Activated CD4-positive, CD25-positive, alpha-beta regulatory T cell treated with anti-CD3 and anti-CD28 coated beads, Interleukin-2, amount 50 U/mL, for 72 hours (primary cell): ENCODE results near the gene UGT1A5.
"Not testable (repeated sequence)": the region's sequence is repeated elsewhere in the genome, so short reads cannot be mapped to it uniquely, and the experiment has no call there.

Experiments
- DNase-seq: peaks from one replicate; pipeline ENCODE4 v3.0.0; 2021

UGT1A5 gene

GRCh38 chr2:233747283-233747544 lies 34.5 kb downstream of the UGT1A5 start:
- no peak for DNase-seq

- DNase-seq: not testable (repeated sequence)
Observed at GRCh38 chr2:233750689-233751088, 38.0 kb downstream of the UGT1A5 start.

- DNase-seq: not testable (repeated sequence)
Observed at GRCh38 chr2:233751212-233752009, 38.7 kb downstream of the UGT1A5 start.

- DNase-seq: no peak
Observed at GRCh38 chr2:233754872-233755611, 42.3 kb downstream of the UGT1A5 start.

GRCh38 chr2:233756429-233757081 lies 43.8 kb downstream of the UGT1A5 start:
- no peak for DNase-seq

- DNase-seq: no peak
Observed at GRCh38 chr2:233758141-233758540, 45.4 kb downstream of the UGT1A5 start.

GRCh38 chr2:233758849-233759248 lies 46.1 kb downstream of the UGT1A5 start:
- DNase-seq: no peak

- DNase-seq: no peak
Observed at GRCh38 chr2:233760043-233760442, 47.3 kb downstream of the UGT1A5 start, which contains the start of gene UGT1A1. TSS of gene UGT1A1 (plus strand) at chr2:233760270. CDS start at chr2:233760288, 18 bp downstream.

- DNase-seq: no peak
Observed at GRCh38 chr2:233761040-233761769, 48.5 kb downstream of the UGT1A5 start.

GRCh38 chr2:233764264-233764663 lies 51.6 kb downstream of the UGT1A5 start:
- DNase-seq: no peak

GRCh38 chr2:233764761-233765160 lies 52.1 kb downstream of the UGT1A5 start:
- no peak for DNase-seq

GRCh38 chr2:233766416-233766815 lies 53.7 kb downstream of the UGT1A5 start:
- DNase-seq: no peak

GRCh38 chr2:233768076-233768475 lies 55.4 kb downstream of the UGT1A5 start:
- no peak for DNase-seq

- no peak for DNase-seq
Observed at GRCh38 chr2:233769260-233769659, 56.6 kb downstream of the UGT1A5 start.

GRCh38 chr2:233772153-233772552 lies 59.4 kb downstream of the UGT1A5 start:
- DNase-seq: no peak

GRCh38 chr2:233772583-233772982 lies 59.9 kb downstream of the UGT1A5 start:
- DNase-seq: no peak

- DNase-seq: no peak
Observed at GRCh38 chr2:233773854-233774253, 61.1 kb downstream of the UGT1A5 start.

- DNase-seq: no peak
Observed at GRCh38 chr2:233775414-233775813, 62.7 kb downstream of the UGT1A5 start.

- no peak for DNase-seq
Observed at GRCh38 chr2:233778030-233778429, 65.3 kb downstream of the UGT1A5 start, which contains the start of gene MROH2A. TSS of gene MROH2A (plus strand) at chr2:233778330. CDS start at chr2:233779359, 1,029 bp downstream.

- DNase-seq: no peak
Observed at GRCh38 chr2:233779722-233780121, 67.0 kb downstream of the UGT1A5 start.

- DNase-seq: no peak
Observed at GRCh38 chr2:233780771-233781170, 68.1 kb downstream of the UGT1A5 start.

GRCh38 chr2:233789554-233789953 lies 76.8 kb downstream of the UGT1A5 start:
- peak; percentile 6 for DNase-seq
